K562 (cell line): ENCODE results near the gene INSIG1. TPM values are rescaled to one million over a fixed set of nuclear protein-coding genes. Genes with fewer than 3 reads are reported as not detected.

ENCODE experiments used
- DIDO1 ChIP-seq: fragments of 450-650 bp; IDR thresholded peaks from 2 replicates; pipeline ENCODE4 v1.6.1; 2016; ENCODE audit warnings: low read depth, missing biosample characterization, missing genetic modification characterization
- LARP7 ChIP-seq: fragments of 450-650 bp; IDR thresholded peaks from 2 replicates; pipeline ENCODE4 v1.6.1; 2016
- MYNN ChIP-seq, 2 experiments: sonication (generic); formaldehyde crosslinking in 1 of 2; IDR thresholded peaks; 2 replicates each; pipeline versions ENCODE4 v1.5.0 to v1.6.1; 2016 to 2020; ENCODE audit warnings: antibody characterized with exemption in 1 of 2, missing genetic modification reagents in 1 of 2
- RFX5 ChIP-seq: IDR thresholded peaks from 2 replicates; pipeline ENCODE4 v1.6.1; 2011; ENCODE audit warnings: low read depth, mild to moderate bottlenecking, improper control_type of control experiment, low read length
- SREBF2 ChIP-seq: sonication (generic); formaldehyde crosslinking; IDR thresholded peaks from 2 replicates; pipeline ENCODE4 v1.4.0; 2020; ENCODE audit warnings: mild to moderate bottlenecking, missing genetic modification reagents
- ZFP1 ChIP-seq: fragments of 450-650 bp; formaldehyde crosslinking; IDR thresholded peaks from 2 replicates; pipeline ENCODE4 v1.4.0; 2020; ENCODE audit warnings: mild to moderate bottlenecking, mixed read lengths
- ZNF146 ChIP-seq: IDR thresholded peaks from one replicate; pipeline ENCODE4 v1.6.1; 2018; ENCODE audit warnings: missing compliant biosample characterization; ENCODE audit not compliant: unreplicated experiment
- ZNF174 ChIP-seq: fragments of 250-450 bp; sonication (Bioruptor Pico); IDR thresholded peaks from 2 replicates; pipeline ENCODE4 v1.4.0; 2020; ENCODE audit warnings: mild to moderate bottlenecking
- ZNF197 ChIP-seq: fragments of 200-800 bp; sonication (Bioruptor generic); IDR thresholded peaks from 2 replicates; pipeline ENCODE4 v1.6.1; 2016; ENCODE audit warnings: low read depth, missing genetic modification characterization, missing compliant biosample characterization
- polyA plus RNA-seq, 8 experiments: library from polyadenylated mRNA; depleted of rRNA in 4 of 8; stranded (reverse) in 5 of 8; unstranded in 3 of 8; fragments of >200 nt; fragmentation: Nextera tagmentation in 2 of 8; fragmentation: Illumina TruSeq in 1 of 8; extraction: Ambion mirVana in 2 of 8; extraction: Trizol in 1 of 8; gene quantifications; 2 replicates each; pipeline versions ENCODE4 v1.2.1 to v1.2.3, GENCODE V29; 2011 to 2014; ENCODE audit warnings: inconsistent platforms in 1 of 8, missing spikeins in 1 of 8
- total RNA-seq, 7 experiments: library from RNA; depleted of rRNA in 6 of 7; stranded (reverse); fragments of >200 nt in 6 of 7; fragmentation: Illumina TruSeq in 2 of 7; extraction: Trizol in 2 of 7; gene quantifications; 2 replicates each; pipeline versions ENCODE4 v1.2.1 to v1.2.3, GENCODE V29; 2011 to 2021; ENCODE audit warnings: low replicate concordance in 1 of 7
- TF ChIP-seq, protein P1 (sequence below): sonication (generic); formaldehyde crosslinking; IDR thresholded peaks from 2 replicates; pipeline ENCODE4 v1.8.0; 2023; ENCODE audit warnings: missing genetic modification reagents, mild to moderate bottlenecking, borderline replicate concordance
- TF ChIP-seq, protein P2 (sequence below): fragments of 250-450 bp; sonication (Bioruptor Pico); IDR thresholded peaks from 2 replicates; pipeline ENCODE4 v1.4.0; 2020
- TF ChIP-seq, protein P3 (sequence below): IDR thresholded peaks from 2 replicates; pipeline ENCODE4 v1.6.1; 2014; ENCODE audit warnings: antibody characterized with exemption
- TF ChIP-seq, protein P4 (sequence below): fragments of 450-650 bp; formaldehyde crosslinking; IDR thresholded peaks from 2 replicates; pipeline ENCODE4 v1.4.0; 2022; ENCODE audit warnings: mild to moderate bottlenecking, moderate library complexity

INSIG1 gene
- total and polyA plus RNA-seq, 9 of the 15 experiments (the other 6 are each of a cell fraction or from before 2014, with no cell fraction given) = 57.1 to 787 (median 238) TPM

DNA sequence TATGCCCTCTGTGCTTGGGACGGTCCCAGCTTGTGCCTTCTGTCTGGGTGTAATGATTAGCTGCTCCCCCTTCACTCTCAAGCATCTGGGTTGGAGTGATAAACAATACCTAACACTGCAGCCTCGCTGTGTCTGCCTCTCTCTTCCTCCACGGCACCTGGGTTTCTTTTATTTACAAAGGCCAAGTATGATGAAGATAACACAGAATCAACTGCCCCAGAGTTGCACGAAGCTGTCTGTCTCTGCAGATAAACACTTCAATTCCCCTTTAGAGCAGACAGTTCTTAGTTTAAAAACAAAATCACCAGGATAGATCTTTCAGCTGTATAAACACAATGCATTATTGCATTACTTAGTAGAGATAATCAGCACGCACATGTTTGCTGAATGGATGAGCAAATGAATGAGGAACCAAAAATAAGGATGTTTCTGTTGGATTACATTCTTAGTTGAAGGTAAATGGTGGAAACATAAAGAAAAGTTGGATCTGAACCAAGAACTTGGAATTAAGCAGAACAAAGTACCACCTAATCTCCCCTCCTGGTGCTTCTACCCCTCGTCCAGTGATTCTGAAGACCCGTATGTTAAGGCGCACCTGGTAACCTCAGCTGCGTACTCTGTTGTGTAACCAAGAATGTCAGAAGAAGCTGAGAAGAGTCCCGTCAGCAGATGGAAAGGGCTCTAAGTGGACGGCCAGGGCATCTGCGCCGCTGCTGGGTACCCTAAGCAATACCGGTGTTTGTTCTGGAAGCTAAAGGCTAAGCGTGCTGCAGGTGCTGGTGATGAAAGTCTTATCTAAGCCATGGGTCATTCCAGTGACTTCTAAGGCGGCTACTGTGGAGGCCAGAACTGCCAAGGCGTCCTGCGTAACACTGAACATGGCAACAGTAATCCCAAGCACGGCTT is 26.6 kb downstream of the INSIG1 start (continued):
- TF ChIP-seq, protein P1, sequence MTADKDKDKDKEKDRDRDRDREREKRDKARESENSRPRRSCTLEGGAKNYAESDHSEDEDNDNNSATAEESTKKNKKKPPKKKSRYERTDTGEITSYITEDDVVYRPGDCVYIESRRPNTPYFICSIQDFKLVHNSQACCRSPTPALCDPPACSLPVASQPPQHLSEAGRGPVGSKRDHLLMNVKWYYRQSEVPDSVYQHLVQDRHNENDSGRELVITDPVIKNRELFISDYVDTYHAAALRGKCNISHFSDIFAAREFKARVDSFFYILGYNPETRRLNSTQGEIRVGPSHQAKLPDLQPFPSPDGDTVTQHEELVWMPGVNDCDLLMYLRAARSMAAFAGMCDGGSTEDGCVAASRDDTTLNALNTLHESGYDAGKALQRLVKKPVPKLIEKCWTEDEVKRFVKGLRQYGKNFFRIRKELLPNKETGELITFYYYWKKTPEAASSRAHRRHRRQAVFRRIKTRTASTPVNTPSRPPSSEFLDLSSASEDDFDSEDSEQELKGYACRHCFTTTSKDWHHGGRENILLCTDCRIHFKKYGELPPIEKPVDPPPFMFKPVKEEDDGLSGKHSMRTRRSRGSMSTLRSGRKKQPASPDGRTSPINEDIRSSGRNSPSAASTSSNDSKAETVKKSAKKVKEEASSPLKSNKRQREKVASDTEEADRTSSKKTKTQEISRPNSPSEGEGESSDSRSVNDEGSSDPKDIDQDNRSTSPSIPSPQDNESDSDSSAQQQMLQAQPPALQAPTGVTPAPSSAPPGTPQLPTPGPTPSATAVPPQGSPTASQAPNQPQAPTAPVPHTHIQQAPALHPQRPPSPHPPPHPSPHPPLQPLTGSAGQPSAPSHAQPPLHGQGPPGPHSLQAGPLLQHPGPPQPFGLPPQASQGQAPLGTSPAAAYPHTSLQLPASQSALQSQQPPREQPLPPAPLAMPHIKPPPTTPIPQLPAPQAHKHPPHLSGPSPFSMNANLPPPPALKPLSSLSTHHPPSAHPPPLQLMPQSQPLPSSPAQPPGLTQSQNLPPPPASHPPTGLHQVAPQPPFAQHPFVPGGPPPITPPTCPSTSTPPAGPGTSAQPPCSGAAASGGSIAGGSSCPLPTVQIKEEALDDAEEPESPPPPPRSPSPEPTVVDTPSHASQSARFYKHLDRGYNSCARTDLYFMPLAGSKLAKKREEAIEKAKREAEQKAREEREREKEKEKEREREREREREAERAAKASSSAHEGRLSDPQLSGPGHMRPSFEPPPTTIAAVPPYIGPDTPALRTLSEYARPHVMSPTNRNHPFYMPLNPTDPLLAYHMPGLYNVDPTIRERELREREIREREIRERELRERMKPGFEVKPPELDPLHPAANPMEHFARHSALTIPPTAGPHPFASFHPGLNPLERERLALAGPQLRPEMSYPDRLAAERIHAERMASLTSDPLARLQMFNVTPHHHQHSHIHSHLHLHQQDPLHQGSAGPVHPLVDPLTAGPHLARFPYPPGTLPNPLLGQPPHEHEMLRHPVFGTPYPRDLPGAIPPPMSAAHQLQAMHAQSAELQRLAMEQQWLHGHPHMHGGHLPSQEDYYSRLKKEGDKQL (CRISPR knock-in tag) = peak; percentile 97; the same call in 1 of the 2 replicates
- 0 out of 2 replicates have a peak, but pooled peaks have one; percentile 23 for TF ChIP-seq ZFP1 (CRISPR knock-in tag)
- TF ChIP-seq ZNF197 (CRISPR knock-in tag) = peak; percentile 98
- no peak for TF ChIP-seq LARP7
- TF ChIP-seq, protein P2, sequence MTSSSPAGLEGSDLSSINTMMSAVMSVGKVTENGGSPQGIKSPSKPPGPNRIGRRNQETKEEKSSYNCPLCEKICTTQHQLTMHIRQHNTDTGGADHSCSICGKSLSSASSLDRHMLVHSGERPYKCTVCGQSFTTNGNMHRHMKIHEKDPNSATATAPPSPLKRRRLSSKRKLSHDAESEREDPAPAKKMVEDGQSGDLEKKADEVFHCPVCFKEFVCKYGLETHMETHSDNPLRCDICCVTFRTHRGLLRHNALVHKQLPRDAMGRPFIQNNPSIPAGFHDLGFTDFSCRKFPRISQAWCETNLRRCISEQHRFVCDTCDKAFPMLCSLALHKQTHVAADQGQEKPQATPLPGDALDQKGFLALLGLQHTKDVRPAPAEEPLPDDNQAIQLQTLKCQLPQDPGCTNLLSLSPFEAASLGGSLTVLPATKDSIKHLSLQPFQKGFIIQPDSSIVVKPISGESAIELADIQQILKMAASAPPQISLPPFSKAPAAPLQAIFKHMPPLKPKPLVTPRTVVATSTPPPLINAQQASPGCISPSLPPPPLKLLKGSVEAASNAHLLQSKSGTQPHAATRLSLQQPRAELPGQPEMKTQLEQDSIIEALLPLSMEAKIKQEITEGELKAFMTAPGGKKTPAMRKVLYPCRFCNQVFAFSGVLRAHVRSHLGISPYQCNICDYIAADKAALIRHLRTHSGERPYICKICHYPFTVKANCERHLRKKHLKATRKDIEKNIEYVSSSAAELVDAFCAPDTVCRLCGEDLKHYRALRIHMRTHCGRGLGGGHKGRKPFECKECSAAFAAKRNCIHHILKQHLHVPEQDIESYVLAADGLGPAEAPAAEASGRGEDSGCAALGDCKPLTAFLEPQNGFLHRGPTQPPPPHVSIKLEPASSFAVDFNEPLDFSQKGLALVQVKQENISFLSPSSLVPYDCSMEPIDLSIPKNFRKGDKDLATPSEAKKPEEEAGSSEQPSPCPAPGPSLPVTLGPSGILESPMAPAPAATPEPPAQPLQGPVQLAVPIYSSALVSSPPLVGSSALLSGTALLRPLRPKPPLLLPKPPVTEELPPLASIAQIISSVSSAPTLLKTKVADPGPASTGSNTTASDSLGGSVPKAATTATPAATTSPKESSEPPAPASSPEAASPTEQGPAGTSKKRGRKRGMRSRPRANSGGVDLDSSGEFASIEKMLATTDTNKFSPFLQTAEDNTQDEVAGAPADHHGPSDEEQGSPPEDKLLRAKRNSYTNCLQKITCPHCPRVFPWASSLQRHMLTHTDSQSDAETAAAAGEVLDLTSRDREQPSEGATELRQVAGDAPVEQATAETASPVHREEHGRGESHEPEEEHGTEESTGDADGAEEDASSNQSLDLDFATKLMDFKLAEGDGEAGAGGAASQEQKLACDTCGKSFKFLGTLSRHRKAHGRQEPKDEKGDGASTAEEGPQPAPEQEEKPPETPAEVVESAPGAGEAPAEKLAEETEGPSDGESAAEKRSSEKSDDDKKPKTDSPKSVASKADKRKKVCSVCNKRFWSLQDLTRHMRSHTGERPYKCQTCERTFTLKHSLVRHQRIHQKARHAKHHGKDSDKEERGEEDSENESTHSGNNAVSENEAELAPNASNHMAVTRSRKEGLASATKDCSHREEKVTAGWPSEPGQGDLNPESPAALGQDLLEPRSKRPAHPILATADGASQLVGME (CRISPR knock-in tag) = peak; percentile 60; the same call in 1 of the 2 replicates
- TF ChIP-seq SREBF2 = no peak
- no peak for TF ChIP-seq RFX5
- 0 out of 2 replicates have a peak, but pooled peaks have one; percentile 62 for TF ChIP-seq ZNF174 (CRISPR knock-in tag)
- TF ChIP-seq, protein P3, sequence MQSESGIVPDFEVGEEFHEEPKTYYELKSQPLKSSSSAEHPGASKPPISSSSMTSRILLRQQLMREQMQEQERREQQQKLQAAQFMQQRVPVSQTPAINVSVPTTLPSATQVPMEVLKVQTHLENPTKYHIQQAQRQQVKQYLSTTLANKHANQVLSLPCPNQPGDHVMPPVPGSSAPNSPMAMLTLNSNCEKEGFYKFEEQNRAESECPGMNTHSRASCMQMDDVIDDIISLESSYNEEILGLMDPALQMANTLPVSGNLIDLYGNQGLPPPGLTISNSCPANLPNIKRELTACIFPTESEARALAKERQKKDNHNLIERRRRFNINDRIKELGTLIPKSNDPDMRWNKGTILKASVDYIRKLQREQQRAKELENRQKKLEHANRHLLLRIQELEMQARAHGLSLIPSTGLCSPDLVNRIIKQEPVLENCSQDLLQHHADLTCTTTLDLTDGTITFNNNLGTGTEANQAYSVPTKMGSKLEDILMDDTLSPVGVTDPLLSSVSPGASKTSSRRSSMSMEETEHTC = no peak
- TF ChIP-seq DIDO1 = no peak; the same call in 1 of the 2 replicates
- TF ChIP-seq MYNN (IDR thresholded peaks at IDR 0.05) = peak; percentile 83
- no peak for TF ChIP-seq MYNN (CRISPR knock-in tag; IDR thresholded peaks at IDR 0.05)
- TF ChIP-seq, protein P4, sequence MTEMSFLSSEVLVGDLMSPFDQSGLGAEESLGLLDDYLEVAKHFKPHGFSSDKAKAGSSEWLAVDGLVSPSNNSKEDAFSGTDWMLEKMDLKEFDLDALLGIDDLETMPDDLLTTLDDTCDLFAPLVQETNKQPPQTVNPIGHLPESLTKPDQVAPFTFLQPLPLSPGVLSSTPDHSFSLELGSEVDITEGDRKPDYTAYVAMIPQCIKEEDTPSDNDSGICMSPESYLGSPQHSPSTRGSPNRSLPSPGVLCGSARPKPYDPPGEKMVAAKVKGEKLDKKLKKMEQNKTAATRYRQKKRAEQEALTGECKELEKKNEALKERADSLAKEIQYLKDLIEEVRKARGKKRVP (CRISPR knock-in tag) = peak; percentile 87
- no peak for TF ChIP-seq ZNF146 (CRISPR knock-in tag)
